Epidermal melanocyte (primary cell): ENCODE measurements around the gene RBM20.

Experiments
- DNase-seq: peaks from one replicate; pipeline ENCODE4 v3.0.0; 2011; ENCODE audit warnings: low spot score; ENCODE audit not compliant: insufficient read length

Gene RBM20

GRCh38 chr10:110851020-110851612, 207.0 kb downstream of the RBM20 start:
- DNase-seq: no peak

GRCh38 chr10:110852255-110852896, 208.2 kb downstream of the RBM20 start:
- no peak for DNase-seq

- DNase-seq: no peak
These were observed 208.8 kb downstream of the RBM20 start for GRCh38 chr10:110852947-110853346.

- DNase-seq: no peak
These were observed 209.9 kb downstream of the RBM20 start for GRCh38 chr10:110853921-110854605.

- no peak for DNase-seq
These were observed 213.4 kb downstream of the RBM20 start for GRCh38 chr10:110857265-110858171.

GRCh38 chr10:110858297-110858934, 214.3 kb downstream of the RBM20 start:
- no peak for DNase-seq

GRCh38 chr10:110859206-110859972, 215.3 kb downstream of the RBM20 start:
- DNase-seq: no peak

GRCh38 chr10:110859973-110860376, 215.8 kb downstream of the RBM20 start:
- no peak for DNase-seq

GRCh38 chr10:110860576-110861241, 216.6 kb downstream of the RBM20 start:
- DNase-seq: no peak

GRCh38 chr10:110861476-110861875, 217.3 kb downstream of the RBM20 start:
- no peak for DNase-seq

GRCh38 chr10:110861930-110862649, 218.0 kb downstream of the RBM20 start:
- DNase-seq: no peak

- DNase-seq: no peak
These were observed 218.8 kb downstream of the RBM20 start for GRCh38 chr10:110862961-110863360.

GRCh38 chr10:110863361-110863760, 219.2 kb downstream of the RBM20 start:
- no peak for DNase-seq

GRCh38 chr10:110863956-110864355, 219.8 kb downstream of the RBM20 start:
- no peak for DNase-seq

GRCh38 chr10:110864662-110865140, 220.6 kb downstream of the RBM20 start:
- no peak for DNase-seq

- DNase-seq: no peak
These were observed 221.2 kb downstream of the RBM20 start for GRCh38 chr10:110865186-110865808.

- DNase-seq: no peak
These were observed 221.8 kb downstream of the RBM20 start for GRCh38 chr10:110865809-110866482.
